PC-3 (cell line): ENCODE results near the gene IL12RB1.

Experiments used
- CTCF ChIP-seq: fragments of 300-600 bp; sonication (generic); conservative IDR thresholded peaks from 2 replicates; pipeline ENCODE4 v1.5.1; 2017; ENCODE audit warnings: antibody characterized with exemption, low read depth, mild to moderate bottlenecking, low read length
- EZH2 ChIP-seq: fragments of 300-600 bp; sonication (generic); IDR thresholded peaks from one replicate; pipeline ENCODE4 v1.6.1; 2017; ENCODE audit warnings: antibody characterized with exemption, mild to moderate bottlenecking, low read length; ENCODE audit not compliant: unreplicated experiment

GRCh38 chr19:18074192-18074591, 12.5 kb downstream of the IL12RB1 start:
- TF ChIP-seq CTCF: 0 out of 2 replicates have a peak, but pooled peaks have one; percentile 33
- TF ChIP-seq EZH2: no peak
